Left lung (tissue), 10 donors: ENCODE data around the gene ARSI. TPM values are rescaled to one million over a fixed set of nuclear protein-coding genes. Genes with fewer than 3 reads are reported as not detected.

Experiments used
- ATAC-seq: fragments of 200-7000 bp; cut with Tn5 transposase; one replicate; pipeline ENCODE4 v1.9.1; 2020; ENCODE audit warnings: moderate library complexity
- DNase-seq, 4 donors: peaks; one replicate each; pipeline ENCODE4 v3.0.0-alpha.2; 2013 to 2020
- H3K27ac ChIP-seq, 2 donors: fragments of 200-600 bp; sonication (generic) in 1 of 2; one replicate each; pipeline versions ENCODE4 v1.5.0 to v1.8.0; 2020 to 2021
- H3K27me3 ChIP-seq, 2 donors: fragments of 200-600 bp; sonication (generic) in 1 of 2; one replicate each; pipeline versions ENCODE4 v1.5.0 to v1.8.0; 2020 to 2021
- H3K36me3 ChIP-seq, 2 donors: fragments of 200-600 bp; sonication (generic) in 1 of 2; one replicate each; pipeline versions ENCODE4 v1.5.0 to v1.8.0; 2020 to 2021
- H3K4me1 ChIP-seq, 2 donors: fragments of 200-600 bp; one replicate each; pipeline ENCODE4 v1.8.0; 2021
- H3K4me3 ChIP-seq, 2 donors: fragments of 200-600 bp; sonication (generic) in 1 of 2; one replicate each; pipeline versions ENCODE4 v1.5.0 to v1.8.0; 2020 to 2021; ENCODE audit warnings: mild to moderate bottlenecking in 1 of 2
- H3K9me3 ChIP-seq, 2 donors: fragments of 200-600 bp; sonication (generic) in 1 of 2; one replicate each; pipeline versions ENCODE4 v1.5.0 to v1.8.0; 2020 to 2021
- CTCF ChIP-seq, 2 donors: fragments of 200-600 bp; sonication (generic) in 1 of 2; IDR thresholded peaks; one replicate each; pipeline versions ENCODE4 v1.5.0 to v1.8.0; 2021; ENCODE audit warnings: antibody characterized with exemption in 2 of 2
- intact Hi-C, 2 donors: fragments of 100-400 bp; cut with DNase I; formaldehyde crosslinking; loops; one replicate each; pipeline versions ENCODE4 v1.11.2 to v1.14.2; 2022
- polyA plus RNA-seq, 6 donors: library from polyadenylated mRNA; unstranded; fragments of 120-200 nt; gene quantifications; one replicate each; pipeline ENCODE4 v1.2.1, GENCODE V29; 2013; ENCODE audit not compliant: insufficient read length in 6 of 6
- total RNA-seq, 2 donors: library from RNA; stranded (reverse); fragmentation: NEBNext Ultra II Directional; extraction: Animal tissue kit (Norgen Biotek cat#: 25700); gene quantifications; one replicate each; pipeline ENCODE4 v1.2.1, GENCODE V29; 2021
- donor health status: DM: no; HTN: yes; CAD: no.
- donor health status: DM: no; HTN: no; CAD: no.

The ARSI gene
- total and polyA plus RNA-seq, 8 donors = 6.6 to 31.8 (median 21.5) TPM

GRCh38 chr5:150298701-150299451 is 3.8 kb downstream of the ARSI start:
- no peak for DNase-seq
- H3K27me3 ChIP-seq = peaks cover 11 to 37% of the 10 kb centered on the region in 2 donors
- TF ChIP-seq CTCF (IDR thresholded peaks at IDR 0.05) = no peak
- no peaks in the 10 kb centered on the region for H3K9me3 ChIP-seq
- no peaks in the 10 kb centered on the region for H3K36me3 ChIP-seq
- H3K27ac ChIP-seq = peak overlapping the region; percentile 48 to 58
- H3K4me1 ChIP-seq = peaks cover 13 to 23% of the 10 kb centered on the region in 2 donors
- H3K4me3 ChIP-seq = no peak overlapping the region
- intact Hi-C loops = no loop called here
- ATAC-seq = peak; percentile 47

- Histone ChIP-seq H3K9me3 (no peaks in the 10 kb centered on the region), H3K4me3 (no peak overlapping the region), H3K4me1 (peaks cover 13 to 23% of the 10 kb centered on the region in 2 donors), H3K27me3 (peaks cover 11 to 29% of the 10 kb centered on the region in 2 donors), H3K27ac (peak overlapping the region in 1 of 2 donors; percentile 58), H3K36me3 (no peaks in the 10 kb centered on the region)
- no peak for TF ChIP-seq CTCF (IDR thresholded peaks at IDR 0.05)
- ATAC-seq (no peak), DNase-seq (no peak)
- intact Hi-C loops = no loop called here
Measured at GRCh38 chr5:150297934-150298595, 4.6 kb downstream of the ARSI start.

- Histone ChIP-seq H3K9me3 (no peaks in the 10 kb centered on the region), H3K27me3 (peaks cover 6 to 22% of the 10 kb centered on the region in 2 donors), H3K27ac (no peak overlapping the region), H3K4me1 (peaks cover 13 to 16% of the 10 kb centered on the region in 2 donors), H3K4me3 (no peak overlapping the region), H3K36me3 (no peaks in the 10 kb centered on the region)
- DNase-seq (no peak), ATAC-seq (no peak)
- intact Hi-C loops = no loop called here
- TF ChIP-seq CTCF (IDR thresholded peaks at IDR 0.05) = no peak
Measured at GRCh38 chr5:150297236-150297890, 5.3 kb downstream of the ARSI start.

- no peak for TF ChIP-seq CTCF (IDR thresholded peaks at IDR 0.05)
- Histone ChIP-seq H3K4me1 (peaks cover 9 to 13% of the 10 kb centered on the region in 2 donors), H3K4me3 (no peak overlapping the region), H3K27ac (no peak overlapping the region), H3K36me3 (no peaks in the 10 kb centered on the region), H3K9me3 (no peaks in the 10 kb centered on the region), H3K27me3 (peaks cover 0 to 13% of the 10 kb centered on the region in 2 donors)
- ATAC-seq (no peak), DNase-seq (no peak)
- intact Hi-C loops = no loop called here
Measured at GRCh38 chr5:150296496-150296895, 6.2 kb downstream of the ARSI start.
